ENCODE data around the gene RAB6B. TPM values are rescaled to one million over a fixed set of nuclear protein-coding genes. Genes with fewer than 3 reads are reported as not detected.

Gene RAB6B
- total RNA-seq, 1 experiment from 2014 or later, result 1.2 TPM

DNA sequence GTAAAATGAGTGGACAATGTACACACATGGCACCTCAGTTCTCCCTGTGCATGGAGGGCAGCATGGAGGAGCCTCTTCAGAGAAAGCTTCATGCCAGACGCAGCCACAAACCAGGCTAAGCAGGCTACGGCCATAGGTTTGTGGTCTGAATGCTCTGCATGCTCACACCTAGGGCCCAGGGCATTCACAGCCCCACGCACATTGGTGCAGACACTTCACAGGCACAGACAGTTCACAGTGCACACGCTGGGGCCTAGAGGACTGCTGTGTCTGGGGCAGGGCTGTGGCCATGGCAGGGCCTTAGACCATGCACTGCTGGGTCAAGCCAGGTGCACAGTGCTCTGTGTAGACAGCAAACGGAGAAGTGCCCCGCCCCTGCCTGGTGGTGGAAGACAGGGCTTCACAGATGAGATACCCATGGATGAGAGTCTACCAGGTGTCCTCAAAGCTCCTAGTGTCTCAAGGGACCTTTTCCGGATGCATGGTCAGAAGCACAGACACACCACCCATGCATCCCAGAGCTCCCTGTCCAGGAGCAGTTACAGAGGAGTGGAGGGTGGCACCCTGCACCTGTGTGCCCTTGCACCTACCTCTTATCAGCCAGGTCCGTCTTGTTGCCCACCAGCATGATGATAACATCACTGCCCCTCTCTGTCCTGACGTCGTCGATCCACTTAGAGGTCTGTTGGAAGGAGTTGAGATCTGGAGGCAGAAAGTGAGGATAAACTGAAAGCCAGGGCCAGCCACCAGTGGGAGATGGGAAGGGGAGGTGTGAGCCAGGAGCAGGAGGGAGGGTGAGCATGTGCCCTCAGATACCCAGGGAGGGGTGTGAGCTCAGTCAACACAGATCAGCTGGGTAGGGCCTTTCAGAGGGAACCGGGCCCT lies 56.5 kb downstream of the RAB6B start:
- H3K27me3 ChIP-seq (ENCODE audit: control insufficient read depth, insufficient read depth, low read length), result no peaks in the 10 kb centered on the region
- no peaks in the 10 kb centered on the region; the same call in 1 of the 2 replicates for H3K36me3 ChIP-seq (replicated peaks; ENCODE audit: control insufficient read depth, insufficient read depth, low read length)
- no peak overlapping the region for H3K4me3 ChIP-seq (ENCODE audit: insufficient read depth, low read depth, low read length)
- no peak for DNase-seq

DNA sequence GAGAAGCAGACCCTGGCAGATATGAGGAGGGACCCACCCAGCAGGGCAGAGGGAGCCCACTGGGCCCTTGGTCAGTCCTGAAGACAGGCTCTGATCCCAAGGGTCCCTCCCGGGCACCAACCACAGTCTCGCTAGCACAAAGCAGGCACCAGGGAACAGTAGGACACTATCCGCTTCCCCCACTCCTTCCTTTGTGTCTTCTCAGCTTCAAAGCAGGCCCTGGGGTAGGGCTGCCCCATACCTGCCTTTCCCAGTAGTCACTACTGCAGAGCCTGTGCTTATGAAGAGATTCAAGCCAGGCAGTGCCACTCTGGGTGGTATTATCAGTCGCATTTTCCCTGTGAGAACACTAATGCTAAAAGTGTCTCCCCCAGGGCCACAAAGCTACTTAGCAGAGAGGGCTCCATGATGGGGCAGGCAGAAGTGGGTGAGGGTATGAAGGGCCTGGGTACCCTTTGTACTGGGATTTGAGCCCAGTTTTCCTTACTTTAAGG lies 57.3 kb downstream of the RAB6B start:
- no peaks in the 10 kb centered on the region; the same call in 1 of the 2 replicates for H3K36me3 ChIP-seq (replicated peaks; ENCODE audit: control insufficient read depth, insufficient read depth, low read length)
- DNase-seq, result no peak
- H3K27me3 ChIP-seq (ENCODE audit: control insufficient read depth, insufficient read depth, low read length), result no peaks in the 10 kb centered on the region
- H3K4me3 ChIP-seq (ENCODE audit: insufficient read depth, low read depth, low read length), result no peak overlapping the region

DNA sequence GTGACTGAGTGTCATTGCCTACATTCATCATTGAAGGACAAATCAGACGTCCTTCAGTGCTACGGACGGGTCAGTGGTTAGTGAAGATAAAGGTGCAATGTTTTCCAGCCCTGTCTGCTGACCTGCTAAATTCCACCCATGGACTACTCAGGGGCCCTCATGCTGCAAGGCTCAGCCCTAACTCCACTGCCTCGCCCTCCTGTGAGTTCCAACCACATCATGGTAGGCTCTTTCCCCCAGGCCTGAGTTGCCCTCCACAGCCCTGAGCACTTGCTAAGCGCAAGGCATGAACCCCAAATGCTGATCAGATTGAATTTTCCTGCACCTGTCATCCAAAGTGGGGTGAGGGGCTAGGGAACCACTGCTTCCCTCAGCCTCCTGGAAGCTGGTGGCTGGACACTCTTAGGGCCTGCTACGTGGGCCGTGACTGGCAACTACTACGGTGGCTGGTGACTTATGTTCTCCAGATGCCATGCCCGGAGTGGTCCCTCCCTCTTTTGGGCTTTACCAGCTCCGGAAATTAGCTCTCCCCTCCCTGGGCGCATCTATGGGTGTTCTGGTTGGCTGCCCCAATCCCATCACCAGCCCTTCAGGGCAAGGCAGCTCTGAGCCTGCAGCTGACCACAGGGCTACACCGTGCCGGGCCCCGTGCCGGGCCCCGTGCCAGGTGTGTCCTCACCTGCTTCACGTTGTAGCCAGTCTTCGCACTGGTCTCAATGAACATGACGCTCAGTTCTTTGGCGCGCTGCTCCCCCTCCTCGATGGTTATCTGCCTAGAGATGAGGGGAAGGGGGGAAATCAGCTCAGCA lies 58.0 kb downstream of the RAB6B start:
- H3K4me3 ChIP-seq (ENCODE audit: insufficient read depth, low read depth, low read length), result no peak overlapping the region
- no peak for DNase-seq
- H3K27me3 ChIP-seq (ENCODE audit: control insufficient read depth, insufficient read depth, low read length), result no peaks in the 10 kb centered on the region
- H3K36me3 ChIP-seq (replicated peaks; ENCODE audit: control insufficient read depth, insufficient read depth, low read length), result no peaks in the 10 kb centered on the region; the same call in 1 of the 2 replicates

DNA sequence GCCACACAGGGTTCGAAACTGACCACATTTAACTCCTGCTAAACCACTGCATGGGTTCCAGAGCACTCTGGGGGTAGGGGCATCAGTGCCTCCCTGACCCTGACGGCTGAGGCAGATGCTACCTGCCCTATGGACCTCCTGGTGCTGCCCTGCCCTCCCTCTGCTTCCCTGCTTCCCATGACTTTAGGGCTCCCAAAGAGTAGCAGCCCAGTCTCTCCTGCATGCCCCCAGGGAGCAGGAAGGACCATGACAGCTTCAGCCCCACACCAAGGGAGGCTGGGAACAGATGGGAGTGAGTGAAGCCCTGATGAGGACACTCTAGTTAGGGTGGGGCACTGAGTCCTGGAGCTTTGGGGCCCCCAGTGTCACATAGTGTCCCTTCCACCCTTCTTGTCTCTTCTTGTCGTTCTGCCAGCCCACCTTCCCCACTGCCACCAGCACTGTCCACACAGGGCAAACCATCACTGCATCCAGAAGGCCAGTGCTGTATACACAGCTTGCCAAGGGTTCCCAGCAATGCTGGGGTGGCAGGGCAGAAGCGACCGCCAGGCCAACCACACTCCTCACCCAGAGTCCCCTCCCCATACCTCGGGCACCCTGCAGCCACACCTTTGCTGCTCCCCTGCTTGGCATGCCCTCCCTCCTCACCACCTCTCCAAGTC lies 59.1 kb downstream of the RAB6B start:
- Histone ChIP-seq H3K27me3 (ENCODE audit: control insufficient read depth, insufficient read depth, low read length) (no peaks in the 10 kb centered on the region), H3K4me3 (ENCODE audit: insufficient read depth, low read depth, low read length) (no peak overlapping the region), H3K36me3 (replicated peaks; ENCODE audit: control insufficient read depth, insufficient read depth, low read length) (no peaks in the 10 kb centered on the region; the same call in 1 of the 2 replicates)
- DNase-seq, result no peak

DNA sequence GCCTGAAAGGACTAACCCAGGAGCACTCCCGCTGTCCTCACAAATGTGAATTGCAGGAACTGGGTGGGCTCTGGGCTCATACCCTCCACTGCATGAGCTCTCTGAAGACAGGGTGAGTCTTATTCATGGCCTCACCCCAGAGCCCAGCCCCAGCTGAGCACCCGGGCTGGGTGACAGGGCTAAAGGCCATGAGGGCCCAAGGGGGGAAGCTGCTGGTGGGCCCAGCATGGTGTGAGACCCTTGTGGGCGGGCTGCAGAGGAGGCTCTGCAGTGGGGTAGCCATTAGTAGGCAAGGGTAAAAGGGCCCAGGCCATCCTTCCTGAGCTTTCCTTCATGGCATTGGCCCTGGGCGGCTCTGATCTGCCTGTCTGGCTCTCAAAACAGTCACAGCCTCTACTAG lies 59.7 kb downstream of the RAB6B start:
- H3K36me3 ChIP-seq (replicated peaks; ENCODE audit: control insufficient read depth, insufficient read depth, low read length), result no peaks in the 10 kb centered on the region; the same call in 1 of the 2 replicates
- peak; percentile 33 for DNase-seq
- H3K4me3 ChIP-seq (ENCODE audit: insufficient read depth, low read depth, low read length), result no peak overlapping the region
- no peaks in the 10 kb centered on the region for H3K27me3 ChIP-seq (ENCODE audit: control insufficient read depth, insufficient read depth, low read length)

DNA sequence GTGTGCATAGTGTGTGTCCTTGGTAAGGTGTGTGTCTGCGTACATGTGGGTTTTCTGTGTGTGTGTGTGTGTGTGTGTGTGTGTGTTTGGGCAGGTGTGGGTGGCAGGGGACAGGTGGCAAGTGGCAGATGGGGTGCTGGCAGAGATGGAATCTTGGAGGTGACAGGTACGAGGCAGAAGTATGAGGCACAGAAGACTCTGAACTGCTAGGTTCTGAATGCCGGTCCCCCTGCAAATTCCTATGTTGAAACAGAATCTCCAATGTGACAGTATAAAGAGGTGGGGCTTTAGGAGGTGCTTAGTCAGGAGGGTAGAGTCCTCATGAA lies 60.3 kb downstream of the RAB6B start:
- H3K27me3 ChIP-seq (ENCODE audit: control insufficient read depth, insufficient read depth, low read length), result no peaks in the 10 kb centered on the region
- no peak for DNase-seq

DNA sequence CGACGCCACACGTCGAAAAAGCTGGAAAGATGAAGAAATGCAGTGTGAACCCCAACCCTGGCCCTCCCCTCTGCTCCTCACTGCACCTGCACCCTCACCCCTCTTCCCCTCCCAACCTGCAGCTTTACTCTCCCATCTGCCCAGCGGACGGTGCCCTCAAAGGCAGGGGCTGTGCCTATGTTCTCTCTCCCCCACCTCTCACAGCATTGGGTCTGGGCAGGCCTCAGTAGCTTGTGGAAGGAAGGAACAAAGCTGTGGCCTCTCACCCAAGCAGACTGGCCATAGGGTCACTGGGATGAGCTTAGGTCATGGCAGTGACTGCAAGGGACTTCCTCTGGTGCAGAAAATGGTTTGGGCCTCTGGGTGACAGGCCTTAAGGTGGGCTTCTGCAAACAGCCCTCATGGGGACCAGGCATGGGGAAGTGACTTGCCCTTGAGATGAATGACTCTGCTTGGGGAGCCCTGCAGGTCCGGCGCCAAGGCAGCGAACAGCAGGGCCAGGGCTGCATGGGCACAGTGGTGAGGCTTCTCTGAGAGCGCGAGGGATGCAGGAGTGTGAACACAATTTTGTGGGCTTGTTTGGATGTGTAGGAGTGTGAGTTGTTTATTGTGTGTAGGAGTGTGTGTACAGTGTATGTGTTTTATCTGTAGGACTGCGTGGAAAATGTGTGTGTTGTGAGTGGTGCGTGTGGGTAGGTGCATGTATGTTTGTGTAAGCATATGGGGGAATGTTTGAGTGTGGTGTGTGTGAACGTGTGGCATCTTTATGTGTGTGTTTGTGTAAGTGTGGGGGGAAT lies 60.9 kb downstream of the RAB6B start:
- DNase-seq, result peak; percentile 33
- Histone ChIP-seq H3K4me3 (ENCODE audit: insufficient read depth, low read depth, low read length) (no peak overlapping the region), H3K36me3 (replicated peaks; ENCODE audit: control insufficient read depth, insufficient read depth, low read length) (no peaks in the 10 kb centered on the region; the same call in 1 of the 2 replicates), H3K27me3 (ENCODE audit: control insufficient read depth, insufficient read depth, low read length) (no peaks in the 10 kb centered on the region)

More for the DNA sequence above, 60.3 kb downstream of the RAB6B start:
- Histone ChIP-seq H3K36me3 (replicated peaks; ENCODE audit: control insufficient read depth, insufficient read depth, low read length) (no peaks in the 10 kb centered on the region; the same call in 1 of the 2 replicates), H3K4me3 (ENCODE audit: insufficient read depth, low read depth, low read length) (no peak overlapping the region)

DNA sequence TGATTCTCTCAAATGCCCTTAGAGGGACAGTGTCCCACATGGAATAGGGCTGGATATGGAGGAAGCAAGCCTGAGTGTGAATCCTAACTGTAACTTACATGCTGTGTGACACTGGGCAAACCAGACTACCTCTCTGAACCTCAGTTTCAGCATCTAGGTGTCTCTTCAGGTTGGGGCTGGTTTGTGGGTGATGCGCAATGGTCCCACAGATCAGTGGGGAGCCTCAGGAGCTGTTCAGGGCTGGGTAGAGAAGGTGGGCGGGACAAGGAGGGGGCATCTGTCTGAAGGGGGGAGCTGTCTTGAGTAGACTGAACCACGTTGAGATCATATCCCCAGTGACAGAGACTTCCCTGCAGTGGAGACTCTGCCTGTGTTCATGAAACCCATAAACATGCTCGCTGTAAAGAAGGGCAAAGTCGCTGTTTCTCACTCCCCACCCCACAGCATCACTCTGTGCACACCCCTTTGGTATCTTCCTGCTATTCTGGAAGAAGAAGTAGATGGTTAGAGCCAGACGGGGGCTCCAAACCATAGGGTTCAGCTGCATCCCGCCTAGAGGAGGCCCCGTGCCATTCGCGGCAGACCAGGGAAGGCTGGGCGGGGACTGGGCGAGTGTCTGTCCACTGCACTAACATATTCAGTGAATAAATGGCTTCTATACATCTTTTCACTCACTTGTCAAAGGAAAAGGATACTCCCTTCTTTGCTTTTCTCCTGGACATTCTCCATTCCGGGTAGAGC lies 61.6 kb downstream of the RAB6B start:
- Histone ChIP-seq H3K27me3 (ENCODE audit: control insufficient read depth, insufficient read depth, low read length) (no peaks in the 10 kb centered on the region; the same call in 1 of the 2 replicates), H3K36me3 (replicated peaks; ENCODE audit: control insufficient read depth, insufficient read depth, low read length) (no peaks in the 10 kb centered on the region; the same call in 1 of the 2 replicates), H3K4me3 (ENCODE audit: insufficient read depth, low read depth, low read length) (no peak overlapping the region)
- DNase-seq, result peak; percentile 66

DNA sequence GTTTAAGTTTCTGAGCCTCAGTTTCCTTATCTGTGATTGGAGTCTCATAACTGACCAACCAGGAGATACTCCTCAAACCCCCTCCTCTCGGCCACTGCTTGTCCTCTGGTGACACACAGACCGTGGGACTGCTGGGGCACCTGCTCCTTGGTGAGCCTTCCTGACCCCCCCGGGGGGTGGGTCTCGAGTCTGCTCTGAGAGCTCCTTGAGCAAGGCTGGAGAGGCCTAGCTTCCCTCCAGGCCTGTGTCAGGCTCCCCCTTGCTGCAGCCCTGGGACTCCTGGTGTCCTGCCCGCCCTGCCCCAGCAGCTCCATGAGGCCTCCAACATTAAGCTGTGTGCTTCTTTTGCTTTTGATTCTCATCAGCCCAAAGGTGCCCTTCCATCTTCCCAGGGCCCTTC lies 62.4 kb downstream of the RAB6B start:
- DNase-seq, result no peak
- H3K27me3 ChIP-seq (ENCODE audit: control insufficient read depth, insufficient read depth, low read length), result no peaks in the 10 kb centered on the region; the same call in 1 of the 2 replicates
- H3K4me3 ChIP-seq (ENCODE audit: insufficient read depth, low read depth, low read length), result no peak overlapping the region
- H3K36me3 ChIP-seq (replicated peaks; ENCODE audit: control insufficient read depth, insufficient read depth, low read length), result no peaks in the 10 kb centered on the region

DNA sequence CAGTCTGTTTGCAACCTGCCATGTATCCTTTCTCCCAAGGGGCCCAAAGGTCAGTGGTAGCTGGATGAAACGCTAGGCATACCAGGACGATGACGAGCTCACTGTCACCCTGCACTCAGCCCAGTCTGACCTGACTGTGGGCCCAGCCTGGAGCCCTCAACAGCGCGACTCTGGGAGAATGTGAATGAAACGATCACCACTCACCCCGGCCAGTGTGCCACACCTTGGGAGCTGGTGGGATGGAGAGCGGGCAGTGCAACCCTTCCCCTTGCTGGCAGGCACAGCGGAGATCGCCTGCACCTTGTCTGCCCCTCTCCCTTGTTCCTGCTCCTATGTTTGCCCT lies 62.9 kb downstream of the RAB6B start:
- peak; percentile 35 for DNase-seq
- Histone ChIP-seq H3K27me3 (ENCODE audit: control insufficient read depth, insufficient read depth, low read length) (no peaks in the 10 kb centered on the region; the same call in 1 of the 2 replicates), H3K36me3 (replicated peaks; ENCODE audit: control insufficient read depth, insufficient read depth, low read length) (no peaks in the 10 kb centered on the region), H3K4me3 (ENCODE audit: insufficient read depth, low read depth, low read length) (no peak overlapping the region)

DNA sequence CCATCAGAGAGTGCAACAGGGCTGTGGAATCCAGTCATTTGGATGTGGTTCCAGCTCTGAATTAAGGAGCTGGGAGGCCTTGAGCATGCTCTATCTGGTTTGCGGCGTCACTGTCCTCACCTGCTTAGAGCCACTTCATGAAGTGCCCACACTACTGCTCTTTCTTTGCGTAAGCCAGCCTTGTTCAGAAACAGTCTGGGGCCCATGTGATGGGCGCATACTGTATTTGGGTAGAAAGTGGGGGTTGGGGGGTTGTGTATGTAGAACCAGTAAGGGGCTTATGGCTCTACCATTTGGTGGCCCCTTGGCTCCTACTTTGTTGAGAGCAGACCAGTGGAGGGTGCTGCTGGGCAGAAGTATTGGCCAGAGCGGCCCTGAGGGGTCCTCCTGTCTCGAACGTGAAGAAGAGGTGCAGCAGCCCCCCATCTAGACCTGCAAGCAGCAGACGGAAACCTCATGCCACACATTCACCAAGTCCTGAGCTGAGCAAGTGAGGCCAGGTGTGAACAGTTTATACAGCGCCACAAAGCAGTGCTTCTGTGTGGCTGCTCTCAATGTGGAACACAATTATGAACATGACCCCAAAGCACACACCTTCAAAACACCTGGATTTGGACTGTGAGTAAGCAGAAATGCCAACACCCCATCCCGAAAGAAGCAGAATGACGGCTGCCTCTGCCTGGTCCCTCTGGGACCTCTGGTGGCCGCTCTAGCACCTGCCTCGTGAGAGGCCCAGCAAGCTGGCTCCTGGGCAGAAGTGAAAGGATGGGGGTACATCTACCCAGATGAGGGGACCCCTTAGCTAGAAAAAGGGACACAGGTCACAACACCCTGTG lies 63.5 kb downstream of the RAB6B start:
- Histone ChIP-seq H3K27me3 (ENCODE audit: control insufficient read depth, insufficient read depth, low read length) (no peaks in the 10 kb centered on the region; the same call in 1 of the 2 replicates), H3K4me3 (ENCODE audit: insufficient read depth, low read depth, low read length) (no peak overlapping the region), H3K36me3 (replicated peaks; ENCODE audit: control insufficient read depth, insufficient read depth, low read length) (no peaks in the 10 kb centered on the region)
- peak; percentile 80 for DNase-seq

DNA sequence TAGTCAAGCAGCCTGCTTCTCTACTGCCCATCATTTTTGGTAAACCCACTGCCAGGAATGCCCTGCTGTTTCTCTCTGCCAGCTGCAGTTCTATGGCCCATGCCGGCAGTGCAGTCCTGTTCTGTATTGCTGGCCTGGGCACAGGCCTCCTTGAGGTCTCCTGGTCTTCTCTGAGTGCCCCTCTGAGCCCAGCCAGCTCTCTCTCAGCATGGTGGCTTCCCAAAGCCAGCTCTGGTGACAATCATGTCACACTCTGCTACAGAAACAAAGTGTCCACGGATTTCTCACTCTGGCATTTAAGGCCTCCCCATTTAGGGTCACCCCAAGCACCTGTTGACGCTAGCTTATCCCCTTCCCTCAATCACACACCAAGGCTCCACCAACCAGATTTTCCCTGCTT lies 65.6 kb downstream of the RAB6B start:
- DNase-seq, result no peak
- Histone ChIP-seq H3K27me3 (ENCODE audit: control insufficient read depth, insufficient read depth, low read length) (no peaks in the 10 kb centered on the region; the same call in 1 of the 2 replicates), H3K4me3 (ENCODE audit: insufficient read depth, low read depth, low read length) (no peak overlapping the region), H3K36me3 (replicated peaks; ENCODE audit: control insufficient read depth, insufficient read depth, low read length) (no peaks in the 10 kb centered on the region; the same call in 1 of the 2 replicates)
